Adrenal gland (tissue), 5 donors: ENCODE data around the gene GCSAM.

Experiments used
- POLR2A ChIP-seq, 2 donors: fragments of 450-650 bp; IDR thresholded peaks; one replicate each; pipeline ENCODE4 v1.6.1; 2017; ENCODE audit warnings: antibody characterized with exemption in 2 of 2, mild to moderate bottlenecking in 2 of 2, moderate library complexity in 1 of 2
- TF ChIP-seq, protein P1 (sequence below), 6 experiments: fragments of 450-650 bp in 4 of 6; fragments of 200-600 bp in 2 of 6; sonication (generic) in 1 of 6; IDR thresholded peaks; 1 replicate in 5 of 6; 2 replicates in 1 of 6; pipeline versions ENCODE4 v1.5.1 to v1.8.0; 2016 to 2021; ENCODE audit warnings: antibody characterized with exemption in 6 of 6, mild to moderate bottlenecking in 2 of 6, moderate library complexity in 1 of 6
- donor health status: DM: no; HTN: no; CAD: no.

DNA sequence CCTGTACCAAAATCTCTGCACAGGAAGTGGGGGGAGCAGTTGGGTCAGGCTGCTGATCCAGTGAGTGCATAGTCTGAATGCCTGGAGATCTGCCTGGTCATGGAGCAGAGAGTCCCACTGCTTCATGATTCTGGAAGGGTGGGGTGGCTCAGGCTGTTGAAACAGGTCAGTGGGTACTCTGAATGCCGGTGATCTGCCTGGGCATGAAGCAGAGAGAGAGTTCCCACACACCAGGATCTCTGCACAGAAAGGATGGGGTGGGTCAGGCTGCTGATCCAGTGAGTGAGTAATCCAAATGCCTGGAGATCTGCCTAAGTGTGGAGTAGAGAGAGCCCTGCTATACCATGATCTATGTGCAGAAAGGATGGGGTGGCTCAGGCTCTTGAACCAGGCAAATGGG lies 16.1 kb upstream of the GCSAM start:
- TF ChIP-seq, protein P1, sequence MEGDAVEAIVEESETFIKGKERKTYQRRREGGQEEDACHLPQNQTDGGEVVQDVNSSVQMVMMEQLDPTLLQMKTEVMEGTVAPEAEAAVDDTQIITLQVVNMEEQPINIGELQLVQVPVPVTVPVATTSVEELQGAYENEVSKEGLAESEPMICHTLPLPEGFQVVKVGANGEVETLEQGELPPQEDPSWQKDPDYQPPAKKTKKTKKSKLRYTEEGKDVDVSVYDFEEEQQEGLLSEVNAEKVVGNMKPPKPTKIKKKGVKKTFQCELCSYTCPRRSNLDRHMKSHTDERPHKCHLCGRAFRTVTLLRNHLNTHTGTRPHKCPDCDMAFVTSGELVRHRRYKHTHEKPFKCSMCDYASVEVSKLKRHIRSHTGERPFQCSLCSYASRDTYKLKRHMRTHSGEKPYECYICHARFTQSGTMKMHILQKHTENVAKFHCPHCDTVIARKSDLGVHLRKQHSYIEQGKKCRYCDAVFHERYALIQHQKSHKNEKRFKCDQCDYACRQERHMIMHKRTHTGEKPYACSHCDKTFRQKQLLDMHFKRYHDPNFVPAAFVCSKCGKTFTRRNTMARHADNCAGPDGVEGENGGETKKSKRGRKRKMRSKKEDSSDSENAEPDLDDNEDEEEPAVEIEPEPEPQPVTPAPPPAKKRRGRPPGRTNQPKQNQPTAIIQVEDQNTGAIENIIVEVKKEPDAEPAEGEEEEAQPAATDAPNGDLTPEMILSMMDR (IDR thresholded peaks at IDR 0.05): no peak
- TF ChIP-seq POLR2A (IDR thresholded peaks at IDR 0.05): no peak
